ENCODE data around the gene C10orf90.

Gene C10orf90

GRCh38 chr10:126392469-126392868 is 278.0 kb downstream of the C10orf90 start:
- TF ChIP-seq SIN3A (IDR thresholded peaks at IDR 0.05; ENCODE audit: borderline replicate concordance, insufficient read depth, low read length) (no peak), FOXP2 (optimal IDR thresholded peaks at IDR 0.05; ENCODE audit: borderline replicate concordance, extremely low read depth, extremely low read length, insufficient read depth) (no peak), POLR2AphosphoS5 (IDR thresholded peaks at IDR 0.05; ENCODE audit: low read depth, low read length) (no peak), TAF1 (IDR thresholded peaks at IDR 0.05; ENCODE audit: borderline replicate concordance, insufficient read depth, low read length) (no peak), REST (IDR thresholded peaks at IDR 0.05; ENCODE audit: insufficient read depth in 1 of 2, low read depth in 2 of 2, low read length in 2 of 2) (no peak)

- TF ChIP-seq FOXP2 (optimal IDR thresholded peaks at IDR 0.05; ENCODE audit: borderline replicate concordance, extremely low read depth, extremely low read length, insufficient read depth): no peak
- no peak for TF ChIP-seq TAF1 (IDR thresholded peaks at IDR 0.05; ENCODE audit: borderline replicate concordance, insufficient read depth, low read length)
- TF ChIP-seq POLR2AphosphoS5 (IDR thresholded peaks at IDR 0.05; ENCODE audit: low read depth, low read length): no peak
- TF ChIP-seq REST (IDR thresholded peaks at IDR 0.05; ENCODE audit: insufficient read depth in 1 of 2, low read depth in 2 of 2, low read length in 2 of 2): no peak
Observed at GRCh38 chr10:126392068-126392467, 278.4 kb downstream of the C10orf90 start.

GRCh38 chr10:126391192-126391885 is 279.2 kb downstream of the C10orf90 start:
- TF ChIP-seq TAF1 (IDR thresholded peaks at IDR 0.05; ENCODE audit: borderline replicate concordance, insufficient read depth, low read length): no peak
- TF ChIP-seq REST (IDR thresholded peaks at IDR 0.05; ENCODE audit: insufficient read depth in 1 of 2, low read depth in 2 of 2, low read length in 2 of 2): no peak
- TF ChIP-seq SIN3A (IDR thresholded peaks at IDR 0.05; ENCODE audit: borderline replicate concordance, insufficient read depth, low read length): no peak
- no peak for TF ChIP-seq FOXP2 (optimal IDR thresholded peaks at IDR 0.05; ENCODE audit: borderline replicate concordance, extremely low read depth, extremely low read length, insufficient read depth)
- no peak for TF ChIP-seq POLR2AphosphoS5 (IDR thresholded peaks at IDR 0.05; ENCODE audit: low read depth, low read length)

GRCh38 chr10:126390324-126390723 is 280.2 kb downstream of the C10orf90 start:
- TF ChIP-seq POLR2AphosphoS5 (IDR thresholded peaks at IDR 0.05; ENCODE audit: low read depth, low read length) (no peak), FOXP2 (optimal IDR thresholded peaks at IDR 0.05; ENCODE audit: borderline replicate concordance, extremely low read depth, extremely low read length, insufficient read depth) (no peak), SIN3A (IDR thresholded peaks at IDR 0.05; ENCODE audit: borderline replicate concordance, insufficient read depth, low read length) (no peak), TAF1 (IDR thresholded peaks at IDR 0.05; ENCODE audit: borderline replicate concordance, insufficient read depth, low read length) (no peak), REST (IDR thresholded peaks at IDR 0.05; ENCODE audit: insufficient read depth in 1 of 2, low read depth in 2 of 2, low read length in 2 of 2) (no peak)
